Activated naive CD4-positive, alpha-beta T cell treated with Interleukin-2 at 50 U/mL for 16 hours (primary cell): Measurements from ENCODE around the gene SPP1.

Experiments used
- DNase-seq: peaks from one replicate; pipeline ENCODE4 v3.0.0-alpha.2; 2020

Gene SPP1

GRCh38 chr4:88027611-88028608 lies 52.4 kb downstream of the SPP1 start:
- no peak for DNase-seq

GRCh38 chr4:88028946-88029345 lies 53.4 kb downstream of the SPP1 start:
- DNase-seq = no peak

GRCh38 chr4:88029556-88029955 lies 54.0 kb downstream of the SPP1 start:
- DNase-seq = no peak

GRCh38 chr4:88030565-88031310 lies 55.2 kb downstream of the SPP1 start:
- no peak for DNase-seq
